Fibroblast of skin of left biceps (primary cell): ENCODE results near the gene PIGA.

Source experiments
- DNase-seq, 2 experiments: peaks; one replicate each; pipeline ENCODE4 v3.0.0-alpha.2; 2013; ENCODE audit warnings: low read depth in 2 of 2

Gene PIGA

GRCh38 chrX:15335135-15336022 lies at the start of gene PIGA:
TSS of gene PIGA (minus strand) at chrX:15335523. CDS start at chrX:15331930, 3,593 bp downstream.
- DNase-seq = peak; percentile 88 to 89

GRCh38 chrX:15384304-15384703 lies 49.0 kb upstream of the PIGA start, which contains the start of gene VEGFD:
TSS of gene VEGFD (minus strand) at chrX:15384413. CDS start at chrX:15383946, 467 bp downstream.
- DNase-seq = peak; percentile 36 to 39

GRCh38 chrX:15382813-15383212 lies 47.5 kb upstream of the PIGA start:
- no peak for DNase-seq

GRCh38 chrX:15376956-15377355 lies 41.6 kb upstream of the PIGA start:
- DNase-seq = peak in 1 of 2 experiments; percentile 30

- peak; percentile 35 to 42 for DNase-seq
These were observed 38.7 kb upstream of the PIGA start for GRCh38 chrX:15373976-15374375.

- no peak for DNase-seq
These were observed 31.4 kb upstream of the PIGA start for GRCh38 chrX:15366506-15367352.

- DNase-seq = no peak
These were observed 24.4 kb upstream of the PIGA start for GRCh38 chrX:15359701-15360100.

- DNase-seq = no peak
These were observed 23.2 kb upstream of the PIGA start for GRCh38 chrX:15358533-15358932.

GRCh38 chrX:15356444-15356843 lies 21.1 kb upstream of the PIGA start:
- no peak for DNase-seq

GRCh38 chrX:15350329-15350996 lies 15.1 kb upstream of the PIGA start:
- no peak for DNase-seq

- DNase-seq = no peak
These were observed 13.7 kb upstream of the PIGA start for GRCh38 chrX:15349046-15349445.

- DNase-seq = no peak
These were observed 10.7 kb upstream of the PIGA start for GRCh38 chrX:15345976-15346375.

GRCh38 chrX:15344106-15344505 lies 8.8 kb upstream of the PIGA start:
- DNase-seq = no peak

GRCh38 chrX:15343075-15343476 lies 7.8 kb upstream of the PIGA start:
- DNase-seq = no peak

GRCh38 chrX:15340867-15341266 lies 5.5 kb upstream of the PIGA start:
- no peak for DNase-seq

GRCh38 chrX:15336023-15336413 lies 695 bp upstream of the PIGA start:
- no peak for DNase-seq

- DNase-seq = no peak
These were observed 762 bp downstream of the PIGA start for GRCh38 chrX:15334561-15334960.

- no peak for DNase-seq
These were observed 6.5 kb downstream of the PIGA start for GRCh38 chrX:15328821-15329220.

GRCh38 chrX:15328131-15328530 lies 7.2 kb downstream of the PIGA start:
- no peak for DNase-seq

- DNase-seq = no peak
These were observed 12.9 kb downstream of the PIGA start for GRCh38 chrX:15322472-15322871.

- DNase-seq = no peak
These were observed 13.3 kb downstream of the PIGA start for GRCh38 chrX:15322072-15322471.

- no peak for DNase-seq
These were observed 13.9 kb downstream of the PIGA start for GRCh38 chrX:15321447-15321846.
